Endothelial cell of umbilical vein (primary cell): Measurements from ENCODE around the gene C1R. TPM values are rescaled to one million over a fixed set of nuclear protein-coding genes. Genes with fewer than 3 reads are reported as not detected.

ENCODE experiments used
- BruUV-seq: library from RNA; stranded (reverse); fragments of 400-500 nt; replicated peaks from 2 replicates; lab custom pipeline; 2021; lab: Mats Ljungman, UMichigan
- CTCF ChIA-PET: fragments of 300-600, 350-600 bp; sonication (Branson Sonifier 250); formaldehyde crosslinking; loops from one replicate; lab custom pipeline; 2021; ENCODE audit warnings: antibody characterized with exemption, inconsistent platforms; lab: Charles Lee
- POLR2A ChIA-PET: fragments of 300-600, 350-600 bp; sonication (Branson Sonifier 250); formaldehyde crosslinking; loops from one replicate; lab custom pipeline; 2021; ENCODE audit warnings: antibody characterized with exemption, inconsistent platforms; lab: Charles Lee
- DNase-seq: peaks from one replicate; pipeline ENCODE4 v3.0.0-alpha.2; 2011; ENCODE audit warnings: low read depth, low spot score
- FAIRE-seq: peaks from 2 replicates; lab custom pipeline; 2011; peaks lifted over from hg19 to GRCh38; lab: Jason Lieb, UNC
- H2AFZ ChIP-seq: 2 replicates; pipeline ENCODE4 v1.6.0; 2012; ENCODE audit warnings: low read depth, low read length, control low read depth, inconsistent platforms
- H3K27ac ChIP-seq: 2 replicates; pipeline ENCODE4 v1.5.1; 2011; ENCODE audit warnings: low read depth, mild to moderate bottlenecking, control low read depth, low read length, moderate library complexity; ENCODE audit not compliant: insufficient read depth
- H3K27me3 ChIP-seq, 2 experiments: 2 replicates each; pipeline versions ENCODE4 v1.6.0 to v1.6.1; 2011; ENCODE audit warnings: low read length in 2 of 2, mixed read lengths in 1 of 2; ENCODE audit not compliant: control insufficient read depth in 2 of 2, insufficient read depth in 2 of 2
- H3K36me3 ChIP-seq, 2 experiments: 2 replicates in 1 of 2; 3 replicates in 1 of 2; pipeline ENCODE4 v1.5.1; 2011; ENCODE audit warnings: low read length in 2 of 2, mild to moderate bottlenecking in 1 of 2, moderate library complexity in 1 of 2; ENCODE audit not compliant: control insufficient read depth in 2 of 2, insufficient read depth in 2 of 2; ENCODE audit errors: extremely low read depth in 1 of 2
- H3K4me1 ChIP-seq: 3 replicates; pipeline ENCODE4 v1.5.1; 2011; ENCODE audit warnings: mild to moderate bottlenecking, low read length; ENCODE audit not compliant: control insufficient read depth, insufficient read depth; ENCODE audit errors: extremely low read depth
- H3K4me2 ChIP-seq: 2 replicates; pipeline ENCODE4 v1.6.1; 2011; ENCODE audit warnings: low read length, control low read depth, mixed read lengths; ENCODE audit not compliant: insufficient read depth
- H3K4me3 ChIP-seq, 3 experiments: fragments of 200-600 bp in 1 of 3; sonication (generic), shearing (Covaris generic) in 1 of 3; replicated peaks in 1 of 3; 2 replicates each; pipeline ENCODE4 v1.5.1; 2011 to 2016; ENCODE audit warnings: control low read depth in 3 of 3, low read length in 3 of 3, mild to moderate bottlenecking in 2 of 3, inconsistent platforms in 1 of 3, low read depth in 1 of 3, moderate library complexity in 1 of 3; ENCODE audit not compliant: insufficient read depth in 1 of 3
- H3K79me2 ChIP-seq: 2 replicates; pipeline ENCODE4 v1.6.0; 2012; ENCODE audit warnings: low read length, inconsistent platforms; ENCODE audit not compliant: control insufficient read depth, insufficient read depth
- H3K9ac ChIP-seq: replicated peaks from 2 replicates; pipeline ENCODE3; 2011; ENCODE audit warnings: low read length, control low read depth; ENCODE audit not compliant: insufficient read depth; ENCODE audit errors: extremely low read depth
- H3K9me1 ChIP-seq: replicated peaks from 3 replicates; pipeline ENCODE4 v1.6.0; 2011; ENCODE audit warnings: mild to moderate bottlenecking, low read length; ENCODE audit not compliant: control insufficient read depth, insufficient read depth; ENCODE audit errors: extremely low read depth
- H3K9me3 ChIP-seq: replicated peaks from 2 replicates; pipeline ENCODE4 v1.5.1; 2012; ENCODE audit warnings: low read length, inconsistent platforms; ENCODE audit not compliant: control insufficient read depth, insufficient read depth
- H4K20me1 ChIP-seq: replicated peaks from 2 replicates; pipeline ENCODE3; 2011; ENCODE audit warnings: mild to moderate bottlenecking, low read length; ENCODE audit not compliant: control insufficient read depth, insufficient read depth; ENCODE audit errors: extremely low read depth
- EZH2 ChIP-seq: IDR thresholded peaks from 2 replicates; pipeline ENCODE4 v1.6.1; 2012; ENCODE audit warnings: borderline replicate concordance, low read depth, mild to moderate bottlenecking, moderate library complexity, low read length, inconsistent platforms; ENCODE audit not compliant: severe bottlenecking
- FOS ChIP-seq: IDR thresholded peaks from 2 replicates; pipeline ENCODE4 v1.6.1; 2011; ENCODE audit warnings: mild to moderate bottlenecking, low read length, moderate library complexity, borderline replicate concordance; ENCODE audit not compliant: insufficient read depth
- GATA2 ChIP-seq: IDR thresholded peaks from 2 replicates; pipeline ENCODE4 v1.7.0; 2011; ENCODE audit warnings: low read depth, mild to moderate bottlenecking, moderate library complexity, mixed read lengths, low read length; ENCODE audit not compliant: insufficient read length, insufficient read depth
- JUN ChIP-seq: IDR thresholded peaks from 2 replicates; pipeline ENCODE4 v1.6.1; 2011; ENCODE audit warnings: borderline replicate concordance, low read depth; ENCODE audit not compliant: insufficient read length, insufficient read depth
- MAX ChIP-seq: IDR thresholded peaks from 2 replicates; pipeline ENCODE4 v1.6.1; 2011; ENCODE audit not compliant: insufficient read depth, insufficient read length
- MYC ChIP-seq: IDR thresholded peaks from one replicate; pipeline ENCODE4 v1.6.1; 2011; ENCODE audit warnings: mild to moderate bottlenecking, low read depth, low read length
- POLR2A ChIP-seq: IDR thresholded peaks from 2 replicates; pipeline ENCODE4 v1.6.1; 2012; ENCODE audit warnings: low read depth, mild to moderate bottlenecking, control low read depth, low read length
- POLR2AphosphoS5 ChIP-seq: IDR thresholded peaks from 2 replicates; pipeline ENCODE4 v1.6.1; 2012; ENCODE audit warnings: low read depth, mild to moderate bottlenecking, control low read depth, low read length, moderate library complexity; ENCODE audit not compliant: insufficient read depth
- dilution Hi-C: fragments of 300-500 bp; cut with MboI; formaldehyde crosslinking; loops from one replicate; pipeline ENCODE4 v1.15.0; 2019; ENCODE audit warnings: low sequenced_read_pairs; ENCODE audit not compliant: extremely low pct_ligation_motif_present
- intact Hi-C: fragments of 100-400 bp; cut with micrococcal nuclease; formaldehyde crosslinking; loops from one replicate; pipeline ENCODE4 v1.10.0; 2022
- polyA plus RNA-seq, 4 experiments: library from polyadenylated mRNA; depleted of rRNA in 3 of 4; stranded (reverse) in 3 of 4; unstranded in 1 of 4; fragments of >200 nt; gene quantifications; 2 replicates each; pipeline versions ENCODE4 v1.2.1 to v1.2.3, GENCODE V29; 2011 to 2012; ENCODE audit warnings: missing spikeins in 1 of 4
- total RNA-seq: library from RNA; stranded (reverse); gene quantifications from 2 replicates; pipeline ENCODE4 v1.2.3, GENCODE V29; 2021
- TF ChIP-seq, protein P1 (sequence below), 2 donors: IDR thresholded peaks; 1 replicate in 1 of 2; 2 replicates in 1 of 2; pipeline ENCODE4 v1.5.1; 2011; ENCODE audit warnings: low read length in 2 of 2, mild to moderate bottlenecking in 2 of 2, moderate library complexity in 2 of 2, control low read depth in 1 of 2, inconsistent platforms in 1 of 2, low read depth in 1 of 2; ENCODE audit not compliant: insufficient read depth in 1 of 2; ENCODE audit errors: extremely low read depth in 1 of 2

The C1R gene
- total and polyA plus RNA-seq, 2 donors (not counting 3 experiments of a cell fraction or from before 2014, with no cell fraction given), result 3.6 to 5.8 TPM

GRCh38 chr12:7083125-7083524 is 9.1 kb downstream of the C1R start:
- no peaks in the 10 kb centered on the region for H3K9me1 ChIP-seq
- dilution Hi-C loops, result no loop called here
- H3K4me3 ChIP-seq, result no peak overlapping the region
- no peaks in the 10 kb centered on the region for H3K9me3 ChIP-seq
- ChIA-PET POLR2A (no interaction called here), CTCF (no interaction called here)
- BruUV-seq, result no TSS peak
- no peak overlapping the region for H3K9ac ChIP-seq
- no peaks in the 10 kb centered on the region for H3K4me1 ChIP-seq
- FAIRE-seq (no peak), DNase-seq (no peak)
- no peaks in the 10 kb centered on the region for H3K79me2 ChIP-seq
- H3K27me3 ChIP-seq, result peaks cover 0 to 3% of the 10 kb centered on the region in 2 experiments
- no peak for TF ChIP-seq MYC
- no peak for TF ChIP-seq MAX
- no peak for TF ChIP-seq EZH2
- TF ChIP-seq FOS, result no peak
- TF ChIP-seq, protein P1, sequence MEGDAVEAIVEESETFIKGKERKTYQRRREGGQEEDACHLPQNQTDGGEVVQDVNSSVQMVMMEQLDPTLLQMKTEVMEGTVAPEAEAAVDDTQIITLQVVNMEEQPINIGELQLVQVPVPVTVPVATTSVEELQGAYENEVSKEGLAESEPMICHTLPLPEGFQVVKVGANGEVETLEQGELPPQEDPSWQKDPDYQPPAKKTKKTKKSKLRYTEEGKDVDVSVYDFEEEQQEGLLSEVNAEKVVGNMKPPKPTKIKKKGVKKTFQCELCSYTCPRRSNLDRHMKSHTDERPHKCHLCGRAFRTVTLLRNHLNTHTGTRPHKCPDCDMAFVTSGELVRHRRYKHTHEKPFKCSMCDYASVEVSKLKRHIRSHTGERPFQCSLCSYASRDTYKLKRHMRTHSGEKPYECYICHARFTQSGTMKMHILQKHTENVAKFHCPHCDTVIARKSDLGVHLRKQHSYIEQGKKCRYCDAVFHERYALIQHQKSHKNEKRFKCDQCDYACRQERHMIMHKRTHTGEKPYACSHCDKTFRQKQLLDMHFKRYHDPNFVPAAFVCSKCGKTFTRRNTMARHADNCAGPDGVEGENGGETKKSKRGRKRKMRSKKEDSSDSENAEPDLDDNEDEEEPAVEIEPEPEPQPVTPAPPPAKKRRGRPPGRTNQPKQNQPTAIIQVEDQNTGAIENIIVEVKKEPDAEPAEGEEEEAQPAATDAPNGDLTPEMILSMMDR (IDR thresholded peaks at IDR 0.05; ENCODE audit: extremely low read depth in 1 of 2, insufficient read depth in 1 of 2, low read depth in 1 of 2, low read length in 2 of 2), result no peak
- TF ChIP-seq POLR2A, result no peak
- no peak for TF ChIP-seq POLR2AphosphoS5
- no peak for TF ChIP-seq GATA2
- no peak for TF ChIP-seq JUN
- H3K36me3 ChIP-seq, result no peaks in the 10 kb centered on the region
- intact Hi-C loops, result no loop called here
- no peaks in the 10 kb centered on the region for H4K20me1 ChIP-seq
- no peak overlapping the region for H3K27ac ChIP-seq
- no peak overlapping the region for H3K4me2 ChIP-seq
- H2AFZ ChIP-seq, result no peak overlapping the region
